ENCODE measurements around the gene MIPEP.
A peak's percentile ranks its signal among the peaks of the same experiment; 100 is the strongest.

MIPEP gene

GRCh38 chr13:23695711-23696464 lies 193.3 kb downstream of the MIPEP start:
- Histone ChIP-seq H3K27ac (replicated peaks) (no peak overlapping the region), H3K27me3 (ENCODE audit: insufficient read depth, poor library complexity, severe bottlenecking) (no peaks in the 10 kb centered on the region), H3K4me3 (replicated peaks; ENCODE audit: insufficient read depth, low read length) (no peak overlapping the region)
- peak in 1 of 2 experiments; percentile 61 for DNase-seq (ENCODE audit: low read depth in 1 of 2, low spot score in 1 of 2)
- TF ChIP-seq GABPA (IDR thresholded peaks at IDR 0.05; ENCODE audit: low read depth): no peak
- TF ChIP-seq CTCF (IDR thresholded peaks at IDR 0.05; ENCODE audit: insufficient read depth, low read length): no peak
- TF ChIP-seq SPI1 (IDR thresholded peaks at IDR 0.05; ENCODE audit: borderline replicate concordance, low read depth): no peak
- no peak for TF ChIP-seq POLR2AphosphoS5 (IDR thresholded peaks at IDR 0.05; ENCODE audit: low read depth)
- no peak for TF ChIP-seq REST (IDR thresholded peaks at IDR 0.05; ENCODE audit: insufficient replicate concordance, low read depth)

- Histone ChIP-seq H3K27ac (replicated peaks) (no peak overlapping the region), H3K27me3 (ENCODE audit: insufficient read depth, poor library complexity, severe bottlenecking) (no peaks in the 10 kb centered on the region), H3K4me3 (replicated peaks; ENCODE audit: insufficient read depth, low read length) (no peak overlapping the region)
- TF ChIP-seq SPI1 (IDR thresholded peaks at IDR 0.05; ENCODE audit: borderline replicate concordance, low read depth) (no peak), CTCF (IDR thresholded peaks at IDR 0.05; ENCODE audit: insufficient read depth, low read length) (no peak), GABPA (IDR thresholded peaks at IDR 0.05; ENCODE audit: low read depth) (no peak), POLR2AphosphoS5 (IDR thresholded peaks at IDR 0.05; ENCODE audit: low read depth) (no peak), REST (IDR thresholded peaks at IDR 0.05; ENCODE audit: insufficient replicate concordance, low read depth) (no peak)
- DNase-seq (ENCODE audit: low read depth in 1 of 2, low spot score in 1 of 2): no peak
Measured at GRCh38 chr13:23695196-23695595, 194.0 kb downstream of the MIPEP start.

- DNase-seq (ENCODE audit: low read depth in 1 of 2, low spot score in 1 of 2): no peak
- H3K27ac ChIP-seq (replicated peaks): no peak overlapping the region
- no peak for TF ChIP-seq GABPA (IDR thresholded peaks at IDR 0.05; ENCODE audit: low read depth)
- no peak overlapping the region for H3K4me3 ChIP-seq (replicated peaks; ENCODE audit: insufficient read depth, low read length)
- H3K27me3 ChIP-seq (ENCODE audit: insufficient read depth, poor library complexity, severe bottlenecking): no peaks in the 10 kb centered on the region
Measured at GRCh38 chr13:23692816-23693215, 196.4 kb downstream of the MIPEP start.

- H3K4me3 ChIP-seq (replicated peaks; ENCODE audit: insufficient read depth, low read length): no peak overlapping the region
- TF ChIP-seq POLR2AphosphoS5 (IDR thresholded peaks at IDR 0.05; ENCODE audit: low read depth): no peak
- no peak for TF ChIP-seq SPI1 (IDR thresholded peaks at IDR 0.05; ENCODE audit: borderline replicate concordance, low read depth)
- no peak for TF ChIP-seq REST (IDR thresholded peaks at IDR 0.05; ENCODE audit: insufficient replicate concordance, low read depth)
- TF ChIP-seq GABPA (IDR thresholded peaks at IDR 0.05; ENCODE audit: low read depth): no peak
- TF ChIP-seq CTCF (IDR thresholded peaks at IDR 0.05; ENCODE audit: insufficient read depth, low read length): no peak
- no peak for DNase-seq (ENCODE audit: low read depth in 1 of 2, low spot score in 1 of 2)
- no peak overlapping the region for H3K27ac ChIP-seq (replicated peaks)
- H3K27me3 ChIP-seq (ENCODE audit: insufficient read depth, poor library complexity, severe bottlenecking): peaks cover 3% of the 10 kb centered on the region
Measured at GRCh38 chr13:23690668-23691067, 198.5 kb downstream of the MIPEP start.

Data from HL-60 (cell line).